Measurements from ENCODE around the gene ISYNA1.

- no peak for TF ChIP-seq CTCF (IDR thresholded peaks at IDR 0.05; ENCODE audit: insufficient read depth, low read depth, low read length)
- TF ChIP-seq EZH2 (IDR thresholded peaks at IDR 0.05; ENCODE audit: insufficient read depth, low read length), result no peak
These were observed 14.5 kb downstream of the ISYNA1 start for GRCh38 chr19:18423258-18424020.

Data from astrocyte (in vitro differentiated cells and primary cell).